Measurements from ENCODE around the gene DOCK2. TPM values are rescaled to one million over a fixed set of nuclear protein-coding genes. Genes with fewer than 3 reads are reported as not detected.

Gene DOCK2
- polyA plus RNA-seq, 1 of the 3 experiments (the other 2 are of a cell fraction) = 3.8 TPM

GRCh38 chr5:169785771-169786618, 148.9 kb downstream of the DOCK2 start:
- DNase-seq = no peak
- Histone ChIP-seq H3K27me3 (ENCODE audit: insufficient read depth) (no peaks in the 10 kb centered on the region), H3K4me2 (no peak overlapping the region), H3K9me2 (no peaks in the 10 kb centered on the region), H2AFZ (ENCODE audit: low read depth) (peak overlapping the region; percentile 23; the same call in 1 of the 2 replicates), H4K20me1 (ENCODE audit: insufficient read depth) (no peaks in the 10 kb centered on the region), H3K9me3 (no peaks in the 10 kb centered on the region), H3K4me1 (ENCODE audit: control insufficient read depth in 1 of 2, insufficient read depth in 2 of 2, low read depth in 1 of 2, low read length in 1 of 2) (no peaks in the 10 kb centered on the region; a peak in 2 of 4 replicates), H3K36me3 (replicated peaks in 1 of 2; ENCODE audit: control insufficient read depth in 1 of 2, insufficient read depth in 2 of 2, low read length in 1 of 2) (no peaks in the 10 kb centered on the region), H3K4me3 (ENCODE audit: low read depth in 2 of 2, low read length in 1 of 2) (no peak overlapping the region), H3F3A (replicated peaks; ENCODE audit: insufficient read depth) (no peaks in the 10 kb centered on the region), H3K79me2 (ENCODE audit: insufficient read depth) (no peaks in the 10 kb centered on the region), H3K9ac (no peak overlapping the region), H3K27ac (ENCODE audit: low read depth in 2 of 2, low read length in 1 of 2) (no peak overlapping the region)
- ChIA-PET CTCF (interaction anchor here (1.1 kb wide), 1 partner anchor 195 kb away, joined by 3 read pairs; the partner anchor contains the start of gene INSYN2B), POLR2A (no interaction called here)
- TF ChIP-seq TEAD4 (IDR thresholded peaks at IDR 0.05; ENCODE audit: borderline replicate concordance, insufficient read depth) = 0 out of 2 replicates have a peak, but pooled peaks have one; percentile 51
- no peak for TF ChIP-seq GATA2 (CRISPR knock-in tag; IDR thresholded peaks at IDR 0.05)
- 0 out of 2 replicates have a peak, but pooled peaks have one; percentile 17 for TF ChIP-seq JUND (IDR thresholded peaks at IDR 0.05)
- TF ChIP-seq FOXJ3 (CRISPR knock-in tag; IDR thresholded peaks at IDR 0.05) = no peak
- TF ChIP-seq, protein P1, sequence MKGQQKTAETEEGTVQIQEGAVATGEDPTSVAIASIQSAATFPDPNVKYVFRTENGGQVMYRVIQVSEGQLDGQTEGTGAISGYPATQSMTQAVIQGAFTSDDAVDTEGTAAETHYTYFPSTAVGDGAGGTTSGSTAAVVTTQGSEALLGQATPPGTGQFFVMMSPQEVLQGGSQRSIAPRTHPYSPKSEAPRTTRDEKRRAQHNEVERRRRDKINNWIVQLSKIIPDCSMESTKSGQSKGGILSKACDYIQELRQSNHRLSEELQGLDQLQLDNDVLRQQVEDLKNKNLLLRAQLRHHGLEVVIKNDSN (IDR thresholded peaks at IDR 0.05; ENCODE audit: borderline replicate concordance, low read depth) = no peak
- no peak for TF ChIP-seq TCF12 (IDR thresholded peaks at IDR 0.05)
- WGBS (ENCODE audit: low lambda C conversion rate) = 41% methylated on average over 5 of the region's 5 CpGs

DNA sequence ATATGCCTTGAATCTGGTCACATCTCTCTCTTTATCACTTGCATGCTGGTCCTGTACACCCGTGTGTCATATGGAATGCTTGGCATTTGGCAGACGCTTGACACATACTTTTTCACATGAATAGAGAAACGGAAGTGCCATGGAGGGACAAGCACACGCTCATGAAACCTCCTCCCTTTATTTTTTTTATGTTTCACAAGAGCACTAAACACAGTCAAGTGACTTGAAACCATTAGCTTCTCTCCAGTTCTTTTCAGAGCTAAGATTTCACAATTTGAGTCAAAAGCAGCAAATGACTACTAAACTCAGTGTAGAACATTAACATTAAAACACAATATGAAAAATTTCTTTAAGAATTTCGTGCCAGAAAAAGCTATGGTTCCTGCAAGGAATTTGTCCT, 151.1 kb downstream of the DOCK2 start:
- CTCF ChIA-PET = no interaction called here
- 40% methylated on average over 5 of the region's 5 CpGs for WGBS (ENCODE audit: low lambda C conversion rate)
- H2AFZ ChIP-seq (ENCODE audit: low read depth) = peak overlapping the region; percentile 29; the same call in 1 of the 2 replicates
- no peaks in the 10 kb centered on the region for H3K9me3 ChIP-seq
- no peaks in the 10 kb centered on the region for H3K9me2 ChIP-seq
- H3K4me2 ChIP-seq = no peak overlapping the region
- TF ChIP-seq, protein P2, sequence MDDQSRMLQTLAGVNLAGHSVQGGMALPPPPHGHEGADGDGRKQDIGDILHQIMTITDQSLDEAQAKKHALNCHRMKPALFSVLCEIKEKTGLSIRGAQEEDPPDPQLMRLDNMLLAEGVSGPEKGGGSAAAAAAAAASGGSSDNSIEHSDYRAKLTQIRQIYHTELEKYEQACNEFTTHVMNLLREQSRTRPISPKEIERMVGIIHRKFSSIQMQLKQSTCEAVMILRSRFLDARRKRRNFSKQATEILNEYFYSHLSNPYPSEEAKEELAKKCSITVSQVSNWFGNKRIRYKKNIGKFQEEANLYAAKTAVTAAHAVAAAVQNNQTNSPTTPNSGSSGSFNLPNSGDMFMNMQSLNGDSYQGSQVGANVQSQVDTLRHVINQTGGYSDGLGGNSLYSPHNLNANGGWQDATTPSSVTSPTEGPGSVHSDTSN (IDR thresholded peaks at IDR 0.05) = peak; percentile 23; the same call in 1 of the 2 replicates
- TF ChIP-seq NFIC (IDR thresholded peaks at IDR 0.05; ENCODE audit: borderline replicate concordance) (peak; percentile 22; the same call in 1 of the 2 replicates), TCF12 (IDR thresholded peaks at IDR 0.05) (0 out of 2 replicates have a peak, but pooled peaks have one; percentile 22), RFX5 (IDR thresholded peaks at IDR 0.05; ENCODE audit: low read length) (no peak), TEAD4 (IDR thresholded peaks at IDR 0.05; ENCODE audit: borderline replicate concordance, insufficient read depth) (0 out of 2 replicates have a peak, but pooled peaks have one; percentile 34)
- no peak overlapping the region for H3K4me3 ChIP-seq (ENCODE audit: low read depth in 2 of 2, low read length in 1 of 2)
- H3K79me2 ChIP-seq (ENCODE audit: insufficient read depth) = no peaks in the 10 kb centered on the region
- H3F3A ChIP-seq (replicated peaks; ENCODE audit: insufficient read depth) = no peaks in the 10 kb centered on the region
- POLR2A ChIA-PET = no interaction called here
- H3K36me3 ChIP-seq (replicated peaks in 1 of 2; ENCODE audit: control insufficient read depth in 1 of 2, insufficient read depth in 2 of 2, low read length in 1 of 2) = no peaks in the 10 kb centered on the region
- H3K4me1 ChIP-seq (ENCODE audit: control insufficient read depth in 1 of 2, insufficient read depth in 2 of 2, low read depth in 1 of 2, low read length in 1 of 2) = peaks cover 0 to 6% of the 10 kb centered on the region in 2 experiments; a peak in 2 of 4 replicates
- no peak for DNase-seq
- H4K20me1 ChIP-seq (ENCODE audit: insufficient read depth) = no peaks in the 10 kb centered on the region
- H3K27me3 ChIP-seq (ENCODE audit: insufficient read depth) = no peaks in the 10 kb centered on the region
- H3K9ac ChIP-seq = no peak overlapping the region
- H3K27ac ChIP-seq (ENCODE audit: low read depth in 2 of 2, low read length in 1 of 2) = no peak overlapping the region

Data from SK-N-SH (cell line).